ENCODE results near the gene CAMK1D. TPM values are rescaled to one million over a fixed set of nuclear protein-coding genes. Genes with fewer than 3 reads are reported as not detected.

The CAMK1D gene
- total RNA-seq, 1 experiment from 2014 or later: 6.3 TPM

DNA sequence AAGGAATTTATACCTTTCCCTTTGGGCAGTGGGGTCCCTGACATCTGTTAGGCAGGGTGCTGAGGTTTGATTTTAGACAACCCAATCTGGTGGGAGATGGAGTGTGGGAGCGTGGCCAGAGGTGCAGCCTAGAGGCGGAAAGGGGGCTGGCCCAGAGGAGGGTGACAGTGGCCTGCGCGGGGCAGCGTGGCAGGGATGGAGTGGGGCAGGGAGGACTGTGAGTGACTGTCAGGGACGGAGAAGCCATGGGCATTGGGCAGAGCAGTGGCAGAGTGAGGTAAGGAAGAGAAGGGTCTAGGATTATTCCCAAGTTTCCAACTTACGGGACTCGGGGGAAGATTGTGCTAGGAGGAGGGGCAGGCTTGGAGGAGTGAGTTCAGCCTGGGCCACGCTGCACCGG, 470.3 kb downstream of the CAMK1D start:
- Histone ChIP-seq H3K23me2 (ENCODE audit: insufficient read length, low read depth, low read length, poor library complexity, severe bottlenecking) (no peaks in the 10 kb centered on the region), H3K4me2 (ENCODE audit: insufficient read depth, insufficient read length, low read length) (no peak overlapping the region), H3K27me3 (ENCODE audit: insufficient read depth, low read length) (no peaks in the 10 kb centered on the region), H2BK120ac (ENCODE audit: low read depth, low read length, poor library complexity, severe bottlenecking) (no peak overlapping the region), H3K4me1 (ENCODE audit: insufficient read depth, low read length) (peaks cover 3% of the 10 kb centered on the region; the same call in 1 of the 2 replicates), H3K4ac (ENCODE audit: low read depth, low read length) (no peak overlapping the region), H3K9ac (ENCODE audit: extremely low read depth, insufficient read length, low read length) (no peak overlapping the region), H3K27ac (ENCODE audit: insufficient read length, low read depth, low read length) (no peak overlapping the region), H4K20me1 (ENCODE audit: control insufficient read depth, insufficient read depth, insufficient read length) (no peaks in the 10 kb centered on the region), H3K23ac (ENCODE audit: insufficient read length, low read depth, low read length) (no peak overlapping the region), H2BK15ac (ENCODE audit: low read depth, low read length) (no peak overlapping the region), H3K14ac (ENCODE audit: insufficient read depth, low read length) (no peak overlapping the region), H3K79me2 (ENCODE audit: insufficient read depth, low read length) (no peaks in the 10 kb centered on the region), H4K5ac (ENCODE audit: insufficient read length, low read depth, low read length) (no peak overlapping the region), H3K9me3 (ENCODE audit: control insufficient read depth, low read depth, low read length) (no peaks in the 10 kb centered on the region), H3K79me1 (ENCODE audit: insufficient read depth, low read depth, low read length, poor library complexity, severe bottlenecking) (no peaks in the 10 kb centered on the region), H4K8ac (replicated peaks; ENCODE audit: insufficient read length, low read depth, low read length) (no peak overlapping the region), H3T11ph (ENCODE audit: low read length) (no peak overlapping the region), H2AFZ (ENCODE audit: low read length) (no peak overlapping the region), H2BK5ac (ENCODE audit: insufficient read length, low read length) (no peak overlapping the region), H3K56ac (ENCODE audit: insufficient read length, low read depth, low read length) (no peak overlapping the region), H4K91ac (ENCODE audit: insufficient read length, low read depth, low read length) (no peak overlapping the region), H2AK5ac (ENCODE audit: insufficient read length, low read length) (no peak overlapping the region), H2BK20ac (ENCODE audit: low read depth, low read length, poor library complexity, severe bottlenecking) (no peak overlapping the region), H3K18ac (ENCODE audit: insufficient read length, low read depth, low read length) (no peak overlapping the region), H2BK12ac (ENCODE audit: insufficient read length, low read depth, low read length) (no peak overlapping the region)
- no peaks in the 10 kb centered on the region; the same call in 1 of the 2 replicates for H3K27me3 Mint-ChIP-seq (ENCODE audit: low read depth)
- no CpG with 5 or more reads among the region's 10 CpGs for WGBS (ENCODE audit: extremely low coverage, insufficient read length, low lambda C conversion rate)
- TF ChIP-seq, protein P1, sequence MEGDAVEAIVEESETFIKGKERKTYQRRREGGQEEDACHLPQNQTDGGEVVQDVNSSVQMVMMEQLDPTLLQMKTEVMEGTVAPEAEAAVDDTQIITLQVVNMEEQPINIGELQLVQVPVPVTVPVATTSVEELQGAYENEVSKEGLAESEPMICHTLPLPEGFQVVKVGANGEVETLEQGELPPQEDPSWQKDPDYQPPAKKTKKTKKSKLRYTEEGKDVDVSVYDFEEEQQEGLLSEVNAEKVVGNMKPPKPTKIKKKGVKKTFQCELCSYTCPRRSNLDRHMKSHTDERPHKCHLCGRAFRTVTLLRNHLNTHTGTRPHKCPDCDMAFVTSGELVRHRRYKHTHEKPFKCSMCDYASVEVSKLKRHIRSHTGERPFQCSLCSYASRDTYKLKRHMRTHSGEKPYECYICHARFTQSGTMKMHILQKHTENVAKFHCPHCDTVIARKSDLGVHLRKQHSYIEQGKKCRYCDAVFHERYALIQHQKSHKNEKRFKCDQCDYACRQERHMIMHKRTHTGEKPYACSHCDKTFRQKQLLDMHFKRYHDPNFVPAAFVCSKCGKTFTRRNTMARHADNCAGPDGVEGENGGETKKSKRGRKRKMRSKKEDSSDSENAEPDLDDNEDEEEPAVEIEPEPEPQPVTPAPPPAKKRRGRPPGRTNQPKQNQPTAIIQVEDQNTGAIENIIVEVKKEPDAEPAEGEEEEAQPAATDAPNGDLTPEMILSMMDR (conservative IDR thresholded peaks at IDR 0.05): no peak
- H3K27ac Mint-ChIP-seq: peak overlapping the region in 1 of 3 experiments; percentile 50; a peak in 4 of 7 replicates
- peaks cover 16 to 25% of the 10 kb centered on the region in 2 experiments for H3K4me1 Mint-ChIP-seq
- H3K9me3 Mint-ChIP-seq: no peaks in the 10 kb centered on the region
- DNase-seq: no peak
- peaks cover 0 to 9% (median 0%) of the 10 kb centered on the region in 3 experiments; a peak in 4 of 7 replicates for H3K36me3 Mint-ChIP-seq (ENCODE audit: insufficient read depth in 1 of 3, low read depth in 3 of 3)
- no peak overlapping the region for H3K4me3 Mint-ChIP-seq

Measured in H9 (cell line).